IPS-18c (cell line): ENCODE results near the gene IFT81.
"Not testable (repeated sequence)": the region's sequence is repeated elsewhere in the genome, so short reads cannot be mapped to it uniquely, and the experiment has no call there.

Source experiments
- H3K4me3 ChIP-seq: 2 replicates; pipeline ENCODE4 v1.7.0; 2013; ENCODE audit warnings: low read depth, mild to moderate bottlenecking, low read length, moderate library complexity; ENCODE audit not compliant: insufficient read depth
- H3K9me3 ChIP-seq: one replicate; pipeline ENCODE4 v1.6.1; 2013; ENCODE audit warnings: mild to moderate bottlenecking, low read length, moderate library complexity; ENCODE audit not compliant: control insufficient read depth, insufficient read depth

The IFT81 gene

GRCh38 chr12:110105986-110106385 lies 18.2 kb upstream of the IFT81 start:
- peaks cover 2% of the 10 kb centered on the region for H3K9me3 ChIP-seq

GRCh38 chr12:110107369-110108281 lies 16.5 kb upstream of the IFT81 start:
- H3K4me3 ChIP-seq: no peak overlapping the region

More at GRCh38 chr12:110105986-110106385, 18.2 kb upstream of the IFT81 start:
- no peak overlapping the region for H3K4me3 ChIP-seq

GRCh38 chr12:110108309-110109036 lies 15.7 kb upstream of the IFT81 start:
- Histone ChIP-seq H3K4me3 (no peak overlapping the region), H3K9me3 (no peaks in the 10 kb centered on the region)

More at GRCh38 chr12:110107369-110108281, 16.5 kb upstream of the IFT81 start:
- no peaks in the 10 kb centered on the region for H3K9me3 ChIP-seq

- H3K4me3 ChIP-seq: no peak overlapping the region
Observed at GRCh38 chr12:110109037-110109836, 14.9 kb upstream of the IFT81 start.

GRCh38 chr12:110109837-110110535 lies 14.2 kb upstream of the IFT81 start:
- no peaks in the 10 kb centered on the region for H3K9me3 ChIP-seq
- no peak overlapping the region for H3K4me3 ChIP-seq

More at GRCh38 chr12:110109037-110109836, 14.9 kb upstream of the IFT81 start:
- no peaks in the 10 kb centered on the region for H3K9me3 ChIP-seq

- Histone ChIP-seq H3K4me3 (no peak overlapping the region), H3K9me3 (no peaks in the 10 kb centered on the region)
Observed at GRCh38 chr12:110111476-110112334, 12.5 kb upstream of the IFT81 start.

GRCh38 chr12:110112335-110112660 lies 11.9 kb upstream of the IFT81 start:
- H3K4me3 ChIP-seq: no peak overlapping the region
- no peaks in the 10 kb centered on the region for H3K9me3 ChIP-seq

- Histone ChIP-seq H3K9me3 (no peaks in the 10 kb centered on the region), H3K4me3 (no peak overlapping the region)
Observed at GRCh38 chr12:110114528-110114937, 9.6 kb upstream of the IFT81 start.

- no peak overlapping the region for H3K4me3 ChIP-seq
- no peaks in the 10 kb centered on the region for H3K9me3 ChIP-seq
Observed at GRCh38 chr12:110115675-110116074, 8.5 kb upstream of the IFT81 start.

- H3K9me3 ChIP-seq: no peaks in the 10 kb centered on the region
- H3K4me3 ChIP-seq: no peak overlapping the region
Observed at GRCh38 chr12:110116623-110117022, 7.5 kb upstream of the IFT81 start.

- H3K9me3 ChIP-seq, H3K4me3 ChIP-seq: not testable (repeated sequence)
Observed at GRCh38 chr12:110117210-110117609, 6.9 kb upstream of the IFT81 start.

GRCh38 chr12:110117956-110118685 lies 6.0 kb upstream of the IFT81 start:
- Histone ChIP-seq H3K4me3 (no peak overlapping the region), H3K9me3 (no peaks in the 10 kb centered on the region)

- Histone ChIP-seq H3K4me3 (no peak overlapping the region), H3K9me3 (no peaks in the 10 kb centered on the region)
Observed at GRCh38 chr12:110122929-110123328, 1.2 kb upstream of the IFT81 start.

GRCh38 chr12:110123919-110124268 lies 263 bp upstream of the IFT81 start:
- Histone ChIP-seq H3K9me3 (no peaks in the 10 kb centered on the region), H3K4me3 (peak overlapping the region; percentile 32)

GRCh38 chr12:110126557-110126956 lies 2.4 kb downstream of the IFT81 start:
- Histone ChIP-seq H3K4me3 (no peak overlapping the region; the same call in 1 of the 2 replicates), H3K9me3 (no peaks in the 10 kb centered on the region)
